Measurements from ENCODE around the gene EHD4.

EHD4 gene

GRCh38 chr15:41895957-41896356, 76.4 kb downstream of the EHD4 start:
- DNase-seq (ENCODE audit: low read depth in 2 of 2), result no peak

DNA sequence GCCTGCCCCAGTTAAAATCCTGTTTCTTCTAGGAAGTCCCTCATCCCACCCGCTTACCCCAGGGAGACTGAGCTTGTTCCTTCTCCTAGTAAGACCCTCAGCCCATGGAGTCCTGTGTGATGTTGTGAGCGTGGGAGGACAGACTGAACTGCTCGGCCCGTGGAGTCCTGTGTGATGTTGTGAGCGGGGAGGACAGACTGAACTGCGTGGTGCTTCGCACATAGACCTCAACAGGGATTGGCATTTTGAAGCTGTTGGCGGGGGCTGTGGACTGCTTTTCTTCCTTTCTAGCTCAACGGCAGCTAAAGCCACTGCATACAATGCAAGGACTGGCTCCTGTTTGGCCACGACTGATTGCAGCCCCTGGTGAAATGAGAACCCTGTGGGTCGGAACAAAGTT, 76.9 kb downstream of the EHD4 start:
- no peak for DNase-seq (ENCODE audit: low read depth in 2 of 2)

- peak in 1 of 2 experiments; percentile 30 for DNase-seq (ENCODE audit: low read depth in 2 of 2)
Measured at GRCh38 chr15:41894791-41895463, 77.4 kb downstream of the EHD4 start.

GRCh38 chr15:41894251-41894790, 78.0 kb downstream of the EHD4 start:
- DNase-seq (ENCODE audit: low read depth in 2 of 2), result no peak

- no peak for DNase-seq (ENCODE audit: low read depth in 2 of 2)
Measured at GRCh38 chr15:41893422-41894250, 78.7 kb downstream of the EHD4 start, which contains the start of gene SPTBN5. SPTBN5 (minus strand) TSS chr15:41894053; CDS start chr15:41893497, 556 bp downstream.

DNA sequence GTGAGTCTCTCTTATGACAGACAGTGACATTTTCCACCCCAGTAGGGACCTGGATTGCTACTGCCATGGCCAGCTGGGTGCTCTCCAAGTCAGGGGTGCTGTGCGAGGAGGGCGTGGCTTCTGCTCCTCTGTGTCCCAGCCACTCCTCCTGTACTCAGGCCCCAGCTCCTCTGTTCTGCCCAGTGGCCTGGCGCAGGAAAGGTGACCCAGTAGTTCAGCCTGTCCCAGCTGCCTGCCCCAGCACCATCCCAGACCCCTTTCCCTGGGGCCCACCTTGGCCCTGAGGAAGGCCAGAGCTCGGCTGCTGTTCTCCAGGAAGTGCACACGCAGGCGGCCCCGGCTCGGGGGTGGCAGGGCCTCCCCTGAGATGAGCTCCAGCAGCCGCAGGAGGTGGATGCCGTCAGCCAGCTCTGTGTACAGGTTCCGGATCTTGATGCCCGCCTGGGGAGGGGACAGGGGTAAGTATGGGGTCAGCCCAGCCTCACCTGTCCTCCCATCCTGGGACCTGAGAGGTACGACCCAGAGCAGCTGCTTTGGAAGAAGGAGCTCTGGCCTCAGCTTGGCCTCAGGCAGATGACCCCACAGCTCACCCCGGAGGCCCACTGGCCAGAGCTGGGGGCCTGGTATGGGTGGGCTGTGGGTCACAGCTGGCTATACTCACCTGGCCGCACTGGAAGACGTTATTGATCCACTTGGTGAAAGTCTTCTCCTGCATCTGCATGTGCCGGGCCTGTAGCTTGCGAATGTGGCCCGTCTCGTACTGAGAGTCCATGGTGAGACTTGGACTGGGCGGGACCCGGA, 79.5 kb downstream of the EHD4 start:
- DNase-seq (ENCODE audit: low read depth in 2 of 2), result no peak

GRCh38 chr15:41891946-41892345, 80.4 kb downstream of the EHD4 start:
- no peak for DNase-seq (ENCODE audit: low read depth in 2 of 2)

DNA sequence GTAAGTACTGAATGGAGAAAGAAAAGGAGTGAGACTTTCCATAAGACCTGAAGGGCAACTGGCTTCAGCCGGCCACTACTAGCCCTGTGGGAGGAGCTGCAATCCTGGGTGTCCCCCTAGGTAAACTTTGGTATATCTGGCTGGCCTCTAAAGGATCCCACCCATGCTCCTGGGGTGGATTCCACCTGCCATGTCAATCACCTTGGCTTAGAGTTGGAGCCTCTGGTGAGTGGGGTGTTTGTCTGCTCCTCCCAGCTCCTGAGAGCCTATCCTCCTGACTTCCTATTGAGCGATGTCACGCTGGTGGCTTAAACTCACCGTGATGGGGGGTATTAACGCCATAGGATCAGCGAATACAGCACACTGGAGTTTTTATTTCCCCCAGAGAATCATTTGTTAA, 81.1 kb downstream of the EHD4 start:
- DNase-seq (ENCODE audit: low read depth in 2 of 2), result no peak

- DNase-seq (ENCODE audit: low read depth in 2 of 2), result no peak
Measured at GRCh38 chr15:41890050-41890690, 82.2 kb downstream of the EHD4 start.

DNA sequence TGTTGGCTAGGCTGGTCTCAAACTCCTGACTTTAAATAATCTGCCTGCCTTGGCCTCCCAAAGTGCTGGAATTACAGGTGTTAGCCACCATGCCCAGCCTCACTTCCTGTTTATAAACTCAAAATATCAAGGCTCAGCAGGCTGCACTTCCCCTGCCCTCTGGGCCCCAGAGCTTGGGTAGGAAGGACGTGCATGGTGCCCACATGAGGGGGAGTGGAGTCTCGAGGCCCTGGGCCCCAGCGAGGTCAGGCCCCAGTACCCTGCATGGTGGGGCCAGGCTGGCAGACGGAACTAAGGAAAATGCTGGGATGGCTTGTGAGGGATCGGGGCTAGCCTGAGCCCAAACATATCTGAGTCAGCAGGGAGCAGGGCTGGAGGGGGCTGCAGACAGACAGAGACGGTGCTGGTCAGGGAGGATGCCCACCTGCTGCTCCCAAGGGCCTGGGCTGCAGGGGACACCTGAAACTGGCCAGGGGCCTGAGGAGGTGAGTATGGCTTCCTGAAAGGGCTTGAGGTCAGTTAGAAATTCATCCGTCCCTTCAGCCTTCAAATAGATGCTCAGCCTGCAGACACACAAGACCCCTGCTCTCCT, 83.6 kb downstream of the EHD4 start:
- no peak for DNase-seq (ENCODE audit: low read depth in 2 of 2)

- no peak for DNase-seq (ENCODE audit: low read depth in 2 of 2)
Measured at GRCh38 chr15:41887893-41888292, 84.5 kb downstream of the EHD4 start.

- no peak for DNase-seq (ENCODE audit: low read depth in 2 of 2)
Measured at GRCh38 chr15:41887161-41887560, 85.2 kb downstream of the EHD4 start.

DNA sequence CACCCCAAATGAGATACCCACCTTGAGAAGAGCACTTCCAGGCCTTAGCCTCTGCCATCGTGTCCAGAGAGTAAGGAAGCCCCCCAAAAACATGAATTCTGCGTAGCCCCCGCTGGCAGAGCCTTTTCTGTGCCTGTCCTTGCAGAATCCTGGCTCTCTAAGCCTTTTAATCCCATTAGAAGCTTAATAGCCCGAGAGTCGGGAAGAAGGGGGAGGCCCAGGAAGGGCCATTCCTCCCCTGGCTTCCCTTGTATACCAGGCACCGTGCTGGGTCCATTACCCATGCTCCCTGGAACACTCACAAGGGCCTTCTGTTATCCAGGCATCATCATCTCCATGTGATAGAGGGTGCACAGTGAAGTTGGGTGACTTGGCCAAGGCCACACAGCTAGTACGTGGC, 85.6 kb downstream of the EHD4 start:
- no peak for DNase-seq (ENCODE audit: low read depth in 2 of 2)

GRCh38 chr15:41885841-41886240, 86.5 kb downstream of the EHD4 start:
- no peak for DNase-seq (ENCODE audit: low read depth in 2 of 2)

DNA sequence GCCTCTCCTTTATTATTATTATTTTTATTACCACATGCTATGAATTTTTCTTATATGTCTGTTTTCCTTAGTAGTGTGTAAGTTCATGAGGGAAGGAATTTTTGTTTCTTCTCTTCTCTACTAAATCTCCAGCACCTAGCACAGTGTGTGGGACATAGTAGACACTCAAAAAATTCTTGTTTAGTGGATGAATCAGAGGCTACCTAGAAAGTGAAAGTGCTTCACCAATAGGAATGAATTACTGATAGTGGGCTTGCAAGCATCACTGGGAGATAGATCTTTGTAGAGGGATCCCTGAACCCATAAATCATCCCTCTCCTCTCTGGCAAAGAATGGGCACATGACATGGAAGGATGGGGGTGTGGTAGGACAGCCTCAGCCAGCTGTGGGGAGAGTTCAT, 87.0 kb downstream of the EHD4 start:
- DNase-seq (ENCODE audit: low read depth in 2 of 2), result no peak

DNA sequence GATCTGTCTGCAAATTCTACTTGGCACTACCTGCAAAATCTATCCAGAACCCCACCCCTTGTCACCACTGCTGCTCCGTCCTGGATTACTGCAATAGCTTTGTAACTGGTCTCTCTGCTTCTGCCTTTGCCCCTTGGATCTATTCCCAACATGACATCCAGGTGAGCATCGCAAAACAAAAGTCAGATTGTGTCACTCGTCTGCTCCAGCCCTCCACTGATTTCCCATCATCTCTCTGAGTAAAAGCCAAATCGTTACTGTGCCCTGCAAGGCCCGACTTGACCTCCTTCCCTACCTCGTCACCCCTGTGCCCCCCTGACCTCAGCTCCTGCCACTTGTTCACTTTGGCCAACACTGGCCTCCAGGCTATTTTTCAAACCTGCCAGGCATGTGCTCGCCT, 87.9 kb downstream of the EHD4 start:
- DNase-seq (ENCODE audit: low read depth in 2 of 2), result no peak

- no peak for DNase-seq (ENCODE audit: low read depth in 2 of 2)
Measured at GRCh38 chr15:41883484-41883825, 88.9 kb downstream of the EHD4 start.

DNA sequence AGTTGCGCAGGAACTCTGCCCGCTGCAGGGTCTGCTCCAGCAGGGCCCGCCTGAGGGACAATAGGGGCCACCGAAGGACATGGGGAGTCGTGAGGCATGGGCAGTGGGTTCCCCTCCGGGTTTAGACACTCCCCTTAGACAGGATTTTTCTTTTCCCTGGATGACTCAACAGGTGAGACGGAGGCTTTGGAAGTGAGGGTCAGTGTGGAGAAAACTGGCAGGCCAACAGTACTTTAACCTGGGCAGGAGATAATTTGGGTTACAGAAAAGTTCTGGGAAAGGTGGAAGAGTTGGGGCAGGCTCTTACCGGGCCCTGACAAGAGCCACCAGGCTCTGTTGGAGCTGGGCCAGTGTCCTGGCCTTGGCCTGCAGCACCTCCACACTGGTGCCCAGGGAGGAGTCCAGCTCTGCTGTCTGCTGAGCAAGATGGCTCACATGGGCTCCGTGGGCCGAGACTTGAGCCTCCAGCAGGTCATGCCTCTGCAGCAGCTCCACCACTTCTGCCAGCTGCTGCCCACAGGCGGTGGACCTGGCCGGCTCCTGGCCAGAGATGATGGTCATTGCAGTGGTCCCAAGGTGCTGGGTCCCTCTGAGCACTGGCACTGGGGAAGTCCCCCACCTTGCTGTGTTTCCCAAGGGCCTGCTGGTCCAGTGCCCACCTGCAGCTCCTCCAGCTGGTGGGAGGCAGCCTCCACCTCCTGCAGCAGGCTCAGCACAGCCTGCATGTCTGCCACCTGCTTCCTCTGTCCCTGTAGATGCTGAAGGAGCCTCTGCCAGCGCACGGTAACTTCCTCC, 89.5 kb downstream of the EHD4 start:
- DNase-seq (ENCODE audit: low read depth in 2 of 2), result no peak

GRCh38 chr15:41881920-41882688, 90.3 kb downstream of the EHD4 start:
- DNase-seq (ENCODE audit: low read depth in 2 of 2), result no peak

DNA sequence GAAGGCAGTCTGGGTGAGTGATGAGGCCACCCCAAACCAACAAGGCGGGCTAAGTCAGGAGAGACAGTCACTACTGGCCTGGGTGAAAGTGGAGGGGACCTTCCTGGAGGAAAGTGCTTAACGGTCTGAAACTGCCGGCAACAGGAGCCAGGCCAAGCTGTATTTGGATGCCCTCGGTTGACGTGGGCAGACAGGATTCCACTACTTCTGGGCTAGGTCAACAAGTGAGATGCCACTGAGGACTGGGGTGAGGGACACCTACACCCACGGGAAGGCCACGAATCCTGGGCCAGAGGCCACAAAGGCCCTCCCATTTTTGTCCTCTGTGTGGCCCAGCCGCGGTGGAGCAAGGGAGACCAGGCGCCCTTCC, 90.8 kb downstream of the EHD4 start:
- no peak for DNase-seq (ENCODE audit: low read depth in 2 of 2)
